Subcutaneous abdominal adipose tissue (tissue), 5 donors: ENCODE results near the gene PRUNE2.

Experiments used
- H3K27ac ChIP-seq: one replicate; pipeline ENCODE4 v1.7.0; 2013; ENCODE audit warnings: low read depth, mild to moderate bottlenecking, inconsistent platforms, low read length, moderate library complexity
- H3K27me3 ChIP-seq, 5 donors: one replicate each; pipeline ENCODE4 v1.7.0; 2013; ENCODE audit warnings: low read length in 5 of 5, inconsistent platforms in 1 of 5; ENCODE audit not compliant: control insufficient read depth in 5 of 5, insufficient read depth in 4 of 5
- H3K36me3 ChIP-seq, 5 donors: one replicate each; pipeline ENCODE4 v1.7.0; 2013; ENCODE audit warnings: low read length in 5 of 5; ENCODE audit not compliant: control insufficient read depth in 5 of 5, insufficient read depth in 5 of 5
- H3K4me1 ChIP-seq, 5 donors: one replicate each; pipeline ENCODE4 v1.7.0; 2013; ENCODE audit warnings: low read length in 5 of 5, mild to moderate bottlenecking in 3 of 5, moderate library complexity in 1 of 5; ENCODE audit not compliant: control insufficient read depth in 5 of 5, insufficient read depth in 5 of 5
- H3K4me3 ChIP-seq, 5 donors: one replicate each; pipeline ENCODE4 v1.7.0; 2013; ENCODE audit warnings: low read length in 5 of 5, low read depth in 1 of 5
- H3K9ac ChIP-seq, 5 donors: one replicate each; pipeline ENCODE4 v1.7.0; 2013; ENCODE audit warnings: low read length in 5 of 5, mild to moderate bottlenecking in 4 of 5, moderate library complexity in 3 of 5
- H3K9me3 ChIP-seq, 5 donors: one replicate each; pipeline ENCODE4 v1.7.0; 2013; ENCODE audit warnings: low read length in 5 of 5; ENCODE audit not compliant: control insufficient read depth in 5 of 5
- donor health status: healthy.
- donor health status: healthy.
- donor health status: healthy.
- donor health status: healthy.
- donor health status: healthy.

The PRUNE2 gene

DNA sequence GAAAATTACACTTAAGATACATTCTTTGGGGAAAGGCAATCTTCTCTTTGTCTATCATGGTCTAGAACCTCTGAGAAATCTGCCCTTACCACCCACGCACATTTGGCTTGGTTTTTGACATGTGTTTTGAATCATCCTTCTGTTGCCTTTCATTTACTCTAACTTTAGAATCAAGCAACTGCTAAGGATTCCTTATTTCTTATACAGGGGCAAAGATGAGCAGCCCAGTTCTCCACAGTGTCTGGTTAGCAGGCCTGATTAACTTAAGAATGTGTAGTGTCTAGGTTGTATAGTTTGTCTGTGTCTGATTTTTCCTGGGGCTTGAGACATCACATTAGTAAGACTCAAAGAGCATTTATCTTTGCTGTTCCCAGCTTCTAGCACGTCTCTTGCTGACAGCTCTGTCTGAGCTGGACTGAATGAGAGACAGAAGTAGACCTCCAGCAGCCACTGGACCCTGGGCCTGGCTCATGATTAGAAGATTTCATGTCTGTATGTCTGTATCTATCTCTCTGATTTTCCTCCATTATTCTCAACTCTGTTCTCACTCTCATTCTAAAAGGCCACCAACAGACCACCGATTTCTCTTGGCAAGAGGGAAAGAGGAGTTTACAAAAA is 173.5 kb downstream of the PRUNE2 start:
- H3K27ac ChIP-seq: no peak overlapping the region
- H3K4me3 ChIP-seq: no peak overlapping the region
- peaks cover 0 to 3% (median 0%) of the 10 kb centered on the region in 5 donors for H3K27me3 ChIP-seq
- no peak overlapping the region for H3K9ac ChIP-seq
- H3K4me1 ChIP-seq: no peaks in the 10 kb centered on the region
- H3K9me3 ChIP-seq: no peaks in the 10 kb centered on the region
- no peaks in the 10 kb centered on the region for H3K36me3 ChIP-seq

DNA sequence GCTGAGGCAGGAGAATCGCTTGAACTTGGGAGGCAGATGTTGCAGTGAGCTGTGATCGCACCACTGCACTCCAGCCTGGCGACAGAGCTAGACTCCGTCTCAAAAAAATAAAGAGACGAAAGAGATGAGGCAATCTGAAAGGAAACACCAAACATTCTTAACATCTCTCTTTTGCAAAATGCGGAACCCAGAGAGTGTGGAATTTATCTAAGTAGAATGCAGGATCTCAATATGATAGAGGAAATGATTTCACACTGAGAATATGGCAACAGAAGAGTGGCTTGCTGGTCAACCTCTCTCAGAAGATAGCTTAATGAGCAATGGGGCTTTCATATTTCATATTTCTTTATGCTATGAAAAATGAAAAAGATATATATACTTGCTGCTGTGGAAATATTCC is 175.1 kb downstream of the PRUNE2 start:
- H3K9me3 ChIP-seq: no peaks in the 10 kb centered on the region

DNA sequence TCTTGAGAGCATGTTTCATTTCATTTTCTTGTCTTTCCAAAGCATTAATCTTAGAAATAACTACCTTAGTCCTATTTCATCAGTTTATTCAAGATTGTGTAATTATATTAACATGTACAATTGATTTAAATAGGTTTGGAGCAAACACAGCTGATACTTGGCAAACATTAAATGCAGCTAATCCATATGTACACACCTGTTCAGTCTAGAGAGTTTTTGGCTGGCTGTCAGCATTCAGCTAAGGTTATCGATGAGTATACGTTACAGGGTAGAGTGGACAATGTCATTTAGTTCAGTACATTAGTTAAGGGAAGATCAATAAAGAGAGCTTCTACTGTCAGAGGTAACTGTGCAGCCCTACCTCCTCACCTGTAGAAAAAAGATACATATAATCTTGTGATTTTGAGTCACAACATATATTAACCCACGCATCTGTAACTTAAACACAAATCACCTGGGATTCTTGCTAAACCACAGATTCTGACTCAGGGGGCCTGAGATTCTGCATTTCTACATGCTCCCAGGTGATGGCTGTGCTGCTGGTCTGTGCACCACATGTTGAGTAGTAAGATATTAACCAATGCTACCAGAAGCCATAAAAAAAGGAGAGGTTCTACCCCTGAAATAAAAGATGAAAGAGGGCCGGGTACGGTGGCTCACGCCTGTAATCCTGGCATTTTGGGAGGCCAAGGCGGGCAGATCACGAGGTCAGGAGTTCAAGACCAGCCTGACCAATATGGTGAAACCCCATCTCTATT is 175.8 kb downstream of the PRUNE2 start:
- no peaks in the 10 kb centered on the region for H3K9me3 ChIP-seq
- H3K27ac ChIP-seq: no peak overlapping the region
- no peak overlapping the region for H3K9ac ChIP-seq
- H3K27me3 ChIP-seq: peaks cover 0 to 3% (median 0%) of the 10 kb centered on the region in 5 donors
- no peaks in the 10 kb centered on the region for H3K36me3 ChIP-seq
- peaks cover 0 to 8% (median 0%) of the 10 kb centered on the region in 5 donors for H3K4me1 ChIP-seq
- H3K4me3 ChIP-seq: no peak overlapping the region

More for the DNA sequence above, 175.1 kb downstream of the PRUNE2 start:
- Histone ChIP-seq H3K36me3 (no peaks in the 10 kb centered on the region), H3K27ac (no peak overlapping the region), H3K9ac (no peak overlapping the region), H3K4me1 (peaks cover 0 to 8% (median 0%) of the 10 kb centered on the region in 5 donors), H3K27me3 (peaks cover 0 to 3% (median 0%) of the 10 kb centered on the region in 5 donors), H3K4me3 (no peak overlapping the region)

DNA sequence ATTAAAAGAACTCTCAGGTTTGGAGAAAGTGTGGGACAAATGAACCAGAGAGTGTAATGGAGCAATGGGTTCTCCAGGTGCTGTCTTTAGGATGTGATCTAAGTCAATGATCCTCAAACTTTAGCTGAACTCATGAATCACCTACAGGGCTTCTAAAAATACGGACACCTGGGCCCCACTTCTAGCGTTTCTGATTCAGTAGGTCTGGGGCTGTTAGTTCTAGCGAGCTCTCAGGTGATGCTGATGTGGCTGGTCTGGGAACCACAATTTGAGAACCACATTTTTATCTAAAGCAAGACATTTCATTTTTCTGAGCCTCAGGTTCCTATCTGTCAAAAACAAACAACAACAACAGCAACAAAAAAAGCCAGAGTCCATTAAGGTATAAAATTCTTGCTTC is 176.8 kb downstream of the PRUNE2 start:
- Histone ChIP-seq H3K36me3 (no peaks in the 10 kb centered on the region), H3K9me3 (no peaks in the 10 kb centered on the region)

DNA sequence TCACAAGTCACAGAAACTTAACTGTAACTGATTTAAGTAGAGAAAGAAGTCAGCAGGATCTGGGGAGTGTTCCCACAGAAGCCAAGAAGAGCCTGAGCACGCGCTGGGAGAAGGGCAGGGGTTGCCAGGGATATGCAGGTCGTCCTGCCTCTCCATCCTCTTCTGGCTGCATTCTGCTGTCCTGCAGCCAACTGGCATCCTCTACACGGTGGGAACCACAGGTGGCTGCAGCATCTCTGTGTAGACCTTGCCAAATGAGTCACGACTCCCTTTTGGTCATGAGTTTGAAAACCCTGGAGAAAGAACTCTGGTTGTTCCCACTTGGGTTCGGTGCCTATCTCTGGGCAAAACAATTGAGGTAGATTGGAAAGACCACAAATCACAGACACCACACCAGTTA is 180.0 kb downstream of the PRUNE2 start:
- H3K27me3 ChIP-seq: peaks cover 0 to 3% (median 0%) of the 10 kb centered on the region in 5 donors
- no peaks in the 10 kb centered on the region for H3K36me3 ChIP-seq
- no peak overlapping the region for H3K4me3 ChIP-seq
- H3K9ac ChIP-seq: no peak overlapping the region
- H3K27ac ChIP-seq: no peak overlapping the region
- no peaks in the 10 kb centered on the region for H3K9me3 ChIP-seq
- peaks cover 0 to 8% (median 0%) of the 10 kb centered on the region in 5 donors for H3K4me1 ChIP-seq

More for the DNA sequence above, 176.8 kb downstream of the PRUNE2 start:
- peaks cover 0 to 3% (median 0%) of the 10 kb centered on the region in 5 donors for H3K27me3 ChIP-seq
- no peak overlapping the region for H3K27ac ChIP-seq
- peaks cover 0 to 8% (median 0%) of the 10 kb centered on the region in 5 donors for H3K4me1 ChIP-seq
- H3K9ac ChIP-seq: no peak overlapping the region
- H3K4me3 ChIP-seq: no peak overlapping the region

DNA sequence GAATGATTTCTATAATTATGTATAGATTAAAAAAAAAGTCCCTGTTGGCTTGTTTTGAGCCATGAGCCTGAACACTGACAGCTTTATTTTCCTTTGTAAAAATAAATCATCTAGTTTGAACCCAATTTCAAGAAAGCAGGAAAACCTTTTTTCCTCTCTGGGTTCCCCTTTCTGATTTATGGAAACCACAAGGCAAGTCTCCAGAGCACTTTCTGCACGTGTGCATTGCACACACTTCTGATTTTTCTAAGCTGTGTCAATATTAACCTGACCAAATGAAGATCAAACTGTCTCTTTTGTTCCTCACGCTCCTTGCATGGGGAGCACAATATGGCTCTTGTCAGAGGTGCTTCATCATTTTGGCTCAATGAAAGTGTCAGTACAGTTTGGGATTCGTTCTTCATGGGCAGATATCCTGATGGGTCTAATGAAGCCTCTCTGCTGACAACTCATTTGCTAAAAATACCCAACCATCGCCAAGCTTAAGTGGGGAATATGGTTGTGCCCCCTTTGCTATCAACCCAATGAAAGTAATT is 180.8 kb downstream of the PRUNE2 start:
- H3K9me3 ChIP-seq: no peaks in the 10 kb centered on the region
- peaks cover 0 to 8% (median 0%) of the 10 kb centered on the region in 5 donors for H3K4me1 ChIP-seq
- H3K9ac ChIP-seq: no peak overlapping the region
- H3K27ac ChIP-seq: no peak overlapping the region
- peaks cover 0 to 2% (median 0%) of the 10 kb centered on the region in 5 donors for H3K27me3 ChIP-seq
- no peak overlapping the region for H3K4me3 ChIP-seq
- H3K36me3 ChIP-seq: no peaks in the 10 kb centered on the region

DNA sequence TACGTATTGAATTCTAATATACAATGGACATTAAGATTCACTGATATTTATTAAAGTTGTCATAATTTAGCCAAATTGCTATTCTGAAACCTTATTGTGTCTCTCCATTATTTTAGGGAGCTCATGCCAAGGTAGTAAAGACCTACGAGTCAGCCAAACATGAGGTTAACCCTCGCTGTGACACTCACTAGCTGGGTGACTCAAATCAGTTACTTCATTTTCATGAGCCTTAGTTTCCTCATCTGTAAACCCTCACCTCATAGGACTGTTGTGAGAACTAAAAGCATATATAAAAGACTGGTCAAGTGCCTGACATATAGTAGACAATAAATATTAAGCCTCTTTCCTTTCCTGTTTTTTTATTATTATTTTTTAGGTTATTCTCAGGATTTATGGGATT is 185.7 kb downstream of the PRUNE2 start:
- Histone ChIP-seq H3K36me3 (no peaks in the 10 kb centered on the region), H3K9ac (no peak overlapping the region), H3K4me1 (peaks cover 0 to 7% (median 0%) of the 10 kb centered on the region in 5 donors), H3K27me3 (peaks cover 0 to 2% (median 0%) of the 10 kb centered on the region in 5 donors), H3K27ac (no peak overlapping the region), H3K9me3 (no peaks in the 10 kb centered on the region), H3K4me3 (no peak overlapping the region)

DNA sequence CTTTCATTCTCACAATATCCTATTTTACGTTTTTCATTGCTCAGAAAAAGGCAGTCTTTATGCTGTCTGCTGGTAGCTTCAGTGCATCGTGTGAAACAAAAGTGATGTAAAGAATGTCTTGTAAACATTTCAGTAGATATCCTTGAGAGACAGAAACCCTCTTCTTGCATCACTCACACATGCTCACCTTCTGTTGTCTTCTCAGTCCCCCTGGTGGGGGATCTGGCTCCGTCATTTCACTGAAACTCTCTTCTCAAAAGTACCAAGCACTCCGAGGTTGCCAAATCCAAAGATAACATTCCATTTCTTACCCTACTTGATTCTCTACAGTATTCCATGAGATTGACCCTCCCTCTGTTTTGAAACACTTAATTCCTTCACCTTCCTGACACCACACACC is 187.7 kb downstream of the PRUNE2 start:
- H3K9ac ChIP-seq: no peak overlapping the region
- no peaks in the 10 kb centered on the region for H3K27me3 ChIP-seq
- H3K9me3 ChIP-seq: no peaks in the 10 kb centered on the region
- H3K36me3 ChIP-seq: no peaks in the 10 kb centered on the region
- no peak overlapping the region for H3K27ac ChIP-seq
- no peak overlapping the region for H3K4me3 ChIP-seq
- H3K4me1 ChIP-seq: peaks cover 0 to 14% (median 4%) of the 10 kb centered on the region in 5 donors

DNA sequence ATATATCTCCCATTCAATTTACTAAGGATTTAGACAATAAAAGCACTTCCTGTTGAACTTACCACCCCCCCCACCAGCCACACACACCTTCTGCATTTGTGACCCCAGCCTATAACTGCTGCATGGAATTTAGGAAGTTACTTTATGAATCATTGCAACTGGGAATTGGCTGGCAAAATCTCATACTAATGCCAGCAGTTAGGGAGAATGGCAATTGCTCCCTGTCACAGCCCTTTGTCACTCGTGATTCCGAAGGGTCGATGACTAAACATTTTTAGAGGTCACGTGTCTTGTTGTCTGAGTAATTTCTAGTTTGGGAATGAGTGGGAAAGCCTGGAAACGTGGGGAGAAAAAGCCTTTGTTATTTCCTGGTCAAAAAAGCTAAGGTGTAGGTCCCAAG is 188.3 kb downstream of the PRUNE2 start:
- no peak overlapping the region for H3K9ac ChIP-seq
- H3K4me3 ChIP-seq: no peak overlapping the region
- no peaks in the 10 kb centered on the region for H3K27me3 ChIP-seq
- H3K27ac ChIP-seq: no peak overlapping the region
- H3K36me3 ChIP-seq: no peaks in the 10 kb centered on the region
- H3K9me3 ChIP-seq: no peaks in the 10 kb centered on the region
- H3K4me1 ChIP-seq: peaks cover 0 to 14% (median 4%) of the 10 kb centered on the region in 5 donors

DNA sequence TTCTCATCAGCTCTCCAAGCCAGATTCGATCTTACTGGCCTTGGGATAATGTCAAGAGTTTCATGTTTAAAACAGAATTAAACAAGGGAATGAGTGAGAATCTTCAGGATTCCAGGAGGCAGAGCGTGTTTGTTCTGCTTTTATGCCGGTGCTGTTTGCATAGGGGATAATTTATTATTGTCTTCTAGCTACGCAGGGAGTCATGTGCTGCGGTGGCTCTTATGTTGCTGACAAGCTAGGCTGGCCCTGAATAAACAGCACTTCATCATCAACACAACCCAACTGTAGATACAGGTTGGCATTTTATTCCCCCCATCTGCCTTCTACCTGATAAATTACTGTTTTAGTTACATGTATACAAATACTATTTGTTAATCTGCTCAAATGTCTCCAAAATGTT is 188.7 kb downstream of the PRUNE2 start:
- Histone ChIP-seq H3K27me3 (no peaks in the 10 kb centered on the region), H3K4me3 (no peak overlapping the region), H3K9ac (no peak overlapping the region), H3K4me1 (peaks cover 0 to 14% (median 4%) of the 10 kb centered on the region in 5 donors), H3K36me3 (no peaks in the 10 kb centered on the region), H3K9me3 (no peaks in the 10 kb centered on the region), H3K27ac (no peak overlapping the region)
